Neuronal stem cell (in vitro differentiated cells): ENCODE results near the gene SOCS1. TPM values are rescaled to one million over a fixed set of nuclear protein-coding genes. Genes with fewer than 3 reads are reported as not detected.

Experiments used
- DNase-seq: peaks from one replicate; pipeline ENCODE4 v3.0.0-alpha.2; 2013; ENCODE audit warnings: low spot score
- H2AFZ ChIP-seq: one replicate; pipeline ENCODE4 v1.6.1; 2013; ENCODE audit warnings: mild to moderate bottlenecking, low read length, inconsistent platforms
- H2AK5ac ChIP-seq: 2 replicates; pipeline ENCODE4 v1.6.1; 2013; ENCODE audit warnings: low read depth, mild to moderate bottlenecking, inconsistent platforms, low read length, moderate library complexity, mixed read lengths
- H2BK120ac ChIP-seq: 2 replicates; pipeline ENCODE4 v1.6.1; 2013; ENCODE audit warnings: low read depth, mild to moderate bottlenecking, inconsistent platforms, low read length, moderate library complexity, mixed read lengths
- H2BK12ac ChIP-seq: one replicate; pipeline ENCODE4 v1.6.1; 2013; ENCODE audit warnings: low read length, inconsistent platforms
- H2BK15ac ChIP-seq: 2 replicates; pipeline ENCODE4 v1.6.1; 2013; ENCODE audit warnings: mild to moderate bottlenecking, low read length, inconsistent platforms, mixed read lengths
- H2BK5ac ChIP-seq: one replicate; pipeline ENCODE4 v1.6.1; 2013; ENCODE audit warnings: inconsistent platforms, mild to moderate bottlenecking, low read length, moderate library complexity
- H3K14ac ChIP-seq: one replicate; pipeline ENCODE4 v1.6.1; 2013; ENCODE audit warnings: low read length, inconsistent platforms
- H3K18ac ChIP-seq: 2 replicates; pipeline ENCODE4 v1.6.1; 2013; ENCODE audit warnings: low read length, inconsistent platforms
- H3K23ac ChIP-seq: 2 replicates; pipeline ENCODE4 v1.6.1; 2013; ENCODE audit warnings: low read depth, mild to moderate bottlenecking, mixed read lengths, low read length, inconsistent platforms; ENCODE audit not compliant: poor library complexity
- H3K27ac ChIP-seq: replicated peaks from 3 replicates; pipeline ENCODE4 v1.5.1; 2013; ENCODE audit warnings: low read length, inconsistent platforms
- H3K27me3 ChIP-seq, 3 experiments: 2 replicates each; pipeline ENCODE4 v1.6.1; 2013; ENCODE audit warnings: low read length in 3 of 3, mild to moderate bottlenecking in 2 of 3, inconsistent platforms in 1 of 3, low read depth in 1 of 3, mixed read lengths in 1 of 3, moderate library complexity in 1 of 3; ENCODE audit not compliant: control insufficient read depth in 3 of 3, insufficient read depth in 3 of 3
- H3K36me3 ChIP-seq, 2 donors: replicated peaks in 1 of 2; 2 replicates each; pipeline ENCODE4 v1.6.1; 2013; ENCODE audit warnings: low read length in 2 of 2; ENCODE audit not compliant: control insufficient read depth in 2 of 2, insufficient read depth in 2 of 2
- H3K4ac ChIP-seq: 2 replicates; pipeline ENCODE4 v1.6.1; 2013; ENCODE audit warnings: inconsistent platforms, mild to moderate bottlenecking, low read length, moderate library complexity
- H3K4me1 ChIP-seq, 2 donors: 1 replicate in 1 of 2; 2 replicates in 1 of 2; pipeline ENCODE4 v1.6.1; 2013; ENCODE audit warnings: low read length in 2 of 2, low read depth in 1 of 2; ENCODE audit not compliant: control insufficient read depth in 2 of 2, insufficient read depth in 1 of 2
- H3K4me2 ChIP-seq: one replicate; pipeline ENCODE4 v1.6.1; 2013; ENCODE audit warnings: mild to moderate bottlenecking, low read length, inconsistent platforms; ENCODE audit not compliant: insufficient read depth, poor library complexity, severe bottlenecking
- H3K4me3 ChIP-seq, 2 donors: 2 replicates each; pipeline ENCODE4 v1.5.1; 2013; ENCODE audit warnings: low read length in 2 of 2, mild to moderate bottlenecking in 2 of 2, inconsistent platforms in 1 of 2, moderate library complexity in 1 of 2
- H3K79me1 ChIP-seq: one replicate; pipeline ENCODE4 v1.6.1; 2013; ENCODE audit warnings: low read depth, mild to moderate bottlenecking, inconsistent platforms, low read length, moderate library complexity
- H3K9ac ChIP-seq: one replicate; pipeline ENCODE4 v1.6.1; 2013; ENCODE audit warnings: mild to moderate bottlenecking, low read depth, low read length, inconsistent platforms; ENCODE audit not compliant: poor library complexity
- H3K9me3 ChIP-seq, 2 donors: replicated peaks in 1 of 2; 2 replicates each; pipeline versions ENCODE3 to v1.6.1; 2013; ENCODE audit warnings: low read length in 2 of 2, mild to moderate bottlenecking in 2 of 2, inconsistent platforms in 1 of 2, low read depth in 1 of 2, mixed read lengths in 1 of 2, moderate library complexity in 1 of 2; ENCODE audit not compliant: control insufficient read depth in 2 of 2, insufficient read depth in 1 of 2
- H4K8ac ChIP-seq: one replicate; pipeline ENCODE4 v1.6.1; 2013; ENCODE audit warnings: low read depth, mild to moderate bottlenecking, inconsistent platforms, low read length, moderate library complexity
- H4K91ac ChIP-seq: one replicate; pipeline ENCODE4 v1.6.1; 2013; ENCODE audit warnings: low read length, low read depth, mild to moderate bottlenecking, inconsistent platforms; ENCODE audit not compliant: poor library complexity
- WGBS, 2 donors: extraction: QIAGEN DNeasy Blood & Tissue Kit; methylation state at CpG; one replicate each; pipeline ENCODE4 v1.1.7; 2013; ENCODE audit warnings: missing lambda C conversion rate in 2 of 2, mixed read lengths in 1 of 2; ENCODE audit not compliant: insufficient read length in 2 of 2, insufficient replicate concordance in 1 of 2; ENCODE audit errors: extremely low coverage in 2 of 2; 5-methylcytosine and 5-hydroxymethylcytosine counted together
- polyA plus RNA-seq, 2 experiments: library from polyadenylated mRNA; stranded (reverse); fragments of 200-250 nt; gene quantifications; one replicate each; pipeline ENCODE4 v1.2.3, GENCODE V29; 2013

The SOCS1 gene
- 3.4 TPM for polyA plus RNA-seq (2013, experiment 1 of 2)
- polyA plus RNA-seq (2013, experiment 2 of 2) = 3.6 TPM

- Histone ChIP-seq H3K27ac (no peak within 1 kb of the TSS), H3K4me1 (peaks cover 7 to 10% of the 10 kb centered on the region in 2 donors), H3K18ac (peak within 1 kb of the TSS; percentile 98), H4K91ac (no peak within 1 kb of the TSS), H2BK12ac (peak within 1 kb of the TSS; percentile 60), H3K23ac (peak within 1 kb of the TSS; percentile 97), H4K8ac (peak within 1 kb of the TSS; percentile 88), H2BK5ac (peak within 1 kb of the TSS; percentile 60), H3K27me3 (peaks cover 0 to 18% (median 0%) of the 10 kb centered on the region in 3 experiments), H3K79me1 (no peaks in the 10 kb centered on the region), H3K9me3 (no peaks in the 10 kb centered on the region), H3K14ac (peak within 1 kb of the TSS; percentile 82), H2AK5ac (peak within 1 kb of the TSS; percentile 53), H3K4me3 (peak within 1 kb of the TSS; percentile 78 to 83), H3K9ac (peak within 1 kb of the TSS; percentile 85), H3K4me2 (peak within 1 kb of the TSS; percentile 95), H3K4ac (no peak within 1 kb of the TSS), H2BK120ac (peak within 1 kb of the TSS; percentile 82), H3K36me3 (peaks cover 0 to 18% of the 10 kb centered on the region in 2 donors), H2BK15ac (peak within 1 kb of the TSS; percentile 84), H2AFZ (peak within 1 kb of the TSS; percentile 95)
- WGBS, 2 donors = no CpG with 5 or more reads among the region's 100 CpGs
- peak; percentile 86 for DNase-seq
Measured at GRCh38 chr16:11255737-11256660, at the start of gene SOCS1. TSS of gene SOCS1 (minus strand) at chr16:11256204. CDS start at chr16:11255478, 726 bp downstream.

GRCh38 chr16:11303405-11304138 is 47.6 kb upstream of the SOCS1 start:
- DNase-seq = no peak
- H3K27ac ChIP-seq = no peak overlapping the region

GRCh38 chr16:11302977-11303376 is 47.0 kb upstream of the SOCS1 start:
- no peak overlapping the region for H4K8ac ChIP-seq
- no peak overlapping the region for H2BK12ac ChIP-seq
- H3K27me3 ChIP-seq = no peaks in the 10 kb centered on the region
- H2BK120ac ChIP-seq = no peak overlapping the region
- no peak overlapping the region for H3K4me3 ChIP-seq
- no peak overlapping the region for H3K14ac ChIP-seq
- no peaks in the 10 kb centered on the region for H3K79me1 ChIP-seq
- H2AFZ ChIP-seq = no peak overlapping the region
- H3K36me3 ChIP-seq = no peaks in the 10 kb centered on the region
- H3K18ac ChIP-seq = no peak overlapping the region
- H2AK5ac ChIP-seq = no peak overlapping the region
- H2BK5ac ChIP-seq = no peak overlapping the region
- H3K9me3 ChIP-seq = no peaks in the 10 kb centered on the region
- H2BK15ac ChIP-seq = no peak overlapping the region
- DNase-seq = no peak
- no peak overlapping the region for H3K27ac ChIP-seq
- no peak overlapping the region for H4K91ac ChIP-seq
- no peak overlapping the region for H3K9ac ChIP-seq
- WGBS, 2 donors = no CpG with 5 or more reads among the region's 4 CpGs
- peaks cover 0 to under 1% of the 10 kb centered on the region in 2 donors for H3K4me1 ChIP-seq
- H3K4ac ChIP-seq = no peak overlapping the region
- no peak overlapping the region for H3K23ac ChIP-seq
- H3K4me2 ChIP-seq = no peak overlapping the region

More at GRCh38 chr16:11303405-11304138, 47.6 kb upstream of the SOCS1 start:
- no peak overlapping the region for H3K9ac ChIP-seq
- no CpG with 5 or more reads among the region's 18 CpGs for WGBS, 2 donors
- H3K79me1 ChIP-seq = no peaks in the 10 kb centered on the region
- H3K4me3 ChIP-seq = no peak overlapping the region
- H3K4ac ChIP-seq = no peak overlapping the region
- H2BK15ac ChIP-seq = no peak overlapping the region
- no peak overlapping the region for H2AFZ ChIP-seq
- no peaks in the 10 kb centered on the region for H3K9me3 ChIP-seq
- H3K4me1 ChIP-seq = peaks cover 0 to 2% of the 10 kb centered on the region in 2 donors
- H2BK120ac ChIP-seq = no peak overlapping the region
- H2AK5ac ChIP-seq = no peak overlapping the region
- no peak overlapping the region for H2BK5ac ChIP-seq
- H3K27me3 ChIP-seq = no peaks in the 10 kb centered on the region
- no peak overlapping the region for H3K23ac ChIP-seq
- H4K91ac ChIP-seq = no peak overlapping the region
- H3K18ac ChIP-seq = no peak overlapping the region
- no peaks in the 10 kb centered on the region for H3K36me3 ChIP-seq
- no peak overlapping the region for H3K14ac ChIP-seq
- no peak overlapping the region for H3K4me2 ChIP-seq
- no peak overlapping the region for H4K8ac ChIP-seq
- H2BK12ac ChIP-seq = no peak overlapping the region
